SK-N-SH (cell line): ENCODE results near the gene FCHSD2.

Experiments
- JUND ChIP-seq: IDR thresholded peaks from 2 replicates; pipeline ENCODE4 v1.4.0; 2012
- TF ChIP-seq, protein P1 (sequence below): fragments of 200-600 bp; sonication (generic); IDR thresholded peaks from 2 replicates; pipeline ENCODE4 v1.6.1; 2017; ENCODE audit warnings: antibody characterized with exemption, mild to moderate bottlenecking, moderate library complexity
- TF ChIP-seq, protein P2 (sequence below): IDR thresholded peaks from 2 replicates; pipeline ENCODE4 v1.6.1; 2012; ENCODE audit warnings: mild to moderate bottlenecking, low read depth, low read length, moderate library complexity

GRCh38 chr11:73002214-73002613 is 139.9 kb downstream of the FCHSD2 start:
- TF ChIP-seq, protein P1, sequence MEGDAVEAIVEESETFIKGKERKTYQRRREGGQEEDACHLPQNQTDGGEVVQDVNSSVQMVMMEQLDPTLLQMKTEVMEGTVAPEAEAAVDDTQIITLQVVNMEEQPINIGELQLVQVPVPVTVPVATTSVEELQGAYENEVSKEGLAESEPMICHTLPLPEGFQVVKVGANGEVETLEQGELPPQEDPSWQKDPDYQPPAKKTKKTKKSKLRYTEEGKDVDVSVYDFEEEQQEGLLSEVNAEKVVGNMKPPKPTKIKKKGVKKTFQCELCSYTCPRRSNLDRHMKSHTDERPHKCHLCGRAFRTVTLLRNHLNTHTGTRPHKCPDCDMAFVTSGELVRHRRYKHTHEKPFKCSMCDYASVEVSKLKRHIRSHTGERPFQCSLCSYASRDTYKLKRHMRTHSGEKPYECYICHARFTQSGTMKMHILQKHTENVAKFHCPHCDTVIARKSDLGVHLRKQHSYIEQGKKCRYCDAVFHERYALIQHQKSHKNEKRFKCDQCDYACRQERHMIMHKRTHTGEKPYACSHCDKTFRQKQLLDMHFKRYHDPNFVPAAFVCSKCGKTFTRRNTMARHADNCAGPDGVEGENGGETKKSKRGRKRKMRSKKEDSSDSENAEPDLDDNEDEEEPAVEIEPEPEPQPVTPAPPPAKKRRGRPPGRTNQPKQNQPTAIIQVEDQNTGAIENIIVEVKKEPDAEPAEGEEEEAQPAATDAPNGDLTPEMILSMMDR: no peak
- TF ChIP-seq JUND: no peak
- TF ChIP-seq, protein P2, sequence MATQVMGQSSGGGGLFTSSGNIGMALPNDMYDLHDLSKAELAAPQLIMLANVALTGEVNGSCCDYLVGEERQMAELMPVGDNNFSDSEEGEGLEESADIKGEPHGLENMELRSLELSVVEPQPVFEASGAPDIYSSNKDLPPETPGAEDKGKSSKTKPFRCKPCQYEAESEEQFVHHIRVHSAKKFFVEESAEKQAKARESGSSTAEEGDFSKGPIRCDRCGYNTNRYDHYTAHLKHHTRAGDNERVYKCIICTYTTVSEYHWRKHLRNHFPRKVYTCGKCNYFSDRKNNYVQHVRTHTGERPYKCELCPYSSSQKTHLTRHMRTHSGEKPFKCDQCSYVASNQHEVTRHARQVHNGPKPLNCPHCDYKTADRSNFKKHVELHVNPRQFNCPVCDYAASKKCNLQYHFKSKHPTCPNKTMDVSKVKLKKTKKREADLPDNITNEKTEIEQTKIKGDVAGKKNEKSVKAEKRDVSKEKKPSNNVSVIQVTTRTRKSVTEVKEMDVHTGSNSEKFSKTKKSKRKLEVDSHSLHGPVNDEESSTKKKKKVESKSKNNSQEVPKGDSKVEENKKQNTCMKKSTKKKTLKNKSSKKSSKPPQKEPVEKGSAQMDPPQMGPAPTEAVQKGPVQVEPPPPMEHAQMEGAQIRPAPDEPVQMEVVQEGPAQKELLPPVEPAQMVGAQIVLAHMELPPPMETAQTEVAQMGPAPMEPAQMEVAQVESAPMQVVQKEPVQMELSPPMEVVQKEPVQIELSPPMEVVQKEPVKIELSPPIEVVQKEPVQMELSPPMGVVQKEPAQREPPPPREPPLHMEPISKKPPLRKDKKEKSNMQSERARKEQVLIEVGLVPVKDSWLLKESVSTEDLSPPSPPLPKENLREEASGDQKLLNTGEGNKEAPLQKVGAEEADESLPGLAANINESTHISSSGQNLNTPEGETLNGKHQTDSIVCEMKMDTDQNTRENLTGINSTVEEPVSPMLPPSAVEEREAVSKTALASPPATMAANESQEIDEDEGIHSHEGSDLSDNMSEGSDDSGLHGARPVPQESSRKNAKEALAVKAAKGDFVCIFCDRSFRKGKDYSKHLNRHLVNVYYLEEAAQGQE: no peak
